NCI-H446 (cell line): ENCODE results near the gene FADS1.

Experiments
- DNase-seq, 2 experiments: peaks; one replicate each; lab custom pipeline; 2025; lab: John Stamatoyannopoulos, UW

The FADS1 gene

GRCh38 chr11:61776561-61777075 lies 40.2 kb downstream of the FADS1 start:
- no peak for DNase-seq

- no peak for DNase-seq
Observed at GRCh38 chr11:61775606-61776554, 40.9 kb downstream of the FADS1 start.

- DNase-seq, result no peak
Observed at GRCh38 chr11:61775106-61775505, 41.7 kb downstream of the FADS1 start.

GRCh38 chr11:61774411-61774810 lies 42.4 kb downstream of the FADS1 start:
- DNase-seq, result no peak

GRCh38 chr11:61773809-61774208 lies 43.0 kb downstream of the FADS1 start:
- DNase-seq, result no peak

GRCh38 chr11:61773356-61773755 lies 43.4 kb downstream of the FADS1 start:
- DNase-seq, result no peak

- DNase-seq, result no peak
Observed at GRCh38 chr11:61771985-61772455, 44.8 kb downstream of the FADS1 start.

- no peak for DNase-seq
Observed at GRCh38 chr11:61771195-61771894, 45.5 kb downstream of the FADS1 start.

GRCh38 chr11:61769946-61770683 lies 46.7 kb downstream of the FADS1 start:
- DNase-seq, result no peak

GRCh38 chr11:61769169-61769920 lies 47.5 kb downstream of the FADS1 start:
- no peak for DNase-seq

- DNase-seq, result no peak
Observed at GRCh38 chr11:61768376-61769076, 48.3 kb downstream of the FADS1 start.

GRCh38 chr11:61766353-61766841 lies 50.4 kb downstream of the FADS1 start:
- DNase-seq, result no peak

GRCh38 chr11:61765550-61766253 lies 51.1 kb downstream of the FADS1 start:
- DNase-seq, result no peak

- no peak for DNase-seq
Observed at GRCh38 chr11:61764606-61765260, 52.1 kb downstream of the FADS1 start.

GRCh38 chr11:61763930-61764605 lies 52.7 kb downstream of the FADS1 start:
- no peak for DNase-seq

- DNase-seq, result no peak
Observed at GRCh38 chr11:61762798-61763197, 54.0 kb downstream of the FADS1 start.

- DNase-seq, result no peak
Observed at GRCh38 chr11:61762223-61762615, 54.6 kb downstream of the FADS1 start.

GRCh38 chr11:61761440-61762222 lies 55.2 kb downstream of the FADS1 start:
- DNase-seq, result no peak
